Measurements from ENCODE around the gene CCDC160.
"Not testable (repeated sequence)": the region's sequence is repeated elsewhere in the genome, so short reads cannot be mapped to it uniquely, and the experiment has no call there.

CCDC160 gene

GRCh38 chrX:134236626-134237614, at the start of gene CCDC160:
TSS of gene CCDC160 (plus strand) at chrX:134237182. CDS start at chrX:134244801, 7,619 bp downstream.
- peak; percentile 26 for DNase-seq (ENCODE audit: low spot score)

GRCh38 chrX:134191281-134191680, 45.7 kb upstream of the CCDC160 start:
- no peak for DNase-seq (ENCODE audit: low spot score)

GRCh38 chrX:134194915-134195314, 42.1 kb upstream of the CCDC160 start:
- DNase-seq (ENCODE audit: low spot score) = no peak

DNA sequence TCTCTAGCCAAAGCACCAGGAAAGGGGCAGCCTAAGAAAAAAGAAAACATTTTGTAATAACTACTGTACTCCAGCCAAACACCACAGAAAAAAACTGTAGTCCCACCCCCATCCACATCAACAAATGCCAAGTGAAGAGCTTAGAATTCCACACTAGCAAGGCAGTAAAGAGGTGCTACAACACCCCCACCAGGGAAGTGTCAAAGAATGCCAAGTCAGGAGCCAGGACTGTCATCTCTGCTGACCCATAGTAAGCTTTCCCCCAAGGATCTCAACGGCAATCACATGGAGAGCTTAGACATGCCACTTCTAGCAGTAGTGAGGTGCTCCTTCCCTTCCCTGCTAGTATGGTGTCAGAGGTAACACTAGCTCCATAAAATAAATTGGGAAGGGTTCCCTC, 34.4 kb upstream of the CCDC160 start:
- DNase-seq (ENCODE audit: low spot score) = no peak

DNA sequence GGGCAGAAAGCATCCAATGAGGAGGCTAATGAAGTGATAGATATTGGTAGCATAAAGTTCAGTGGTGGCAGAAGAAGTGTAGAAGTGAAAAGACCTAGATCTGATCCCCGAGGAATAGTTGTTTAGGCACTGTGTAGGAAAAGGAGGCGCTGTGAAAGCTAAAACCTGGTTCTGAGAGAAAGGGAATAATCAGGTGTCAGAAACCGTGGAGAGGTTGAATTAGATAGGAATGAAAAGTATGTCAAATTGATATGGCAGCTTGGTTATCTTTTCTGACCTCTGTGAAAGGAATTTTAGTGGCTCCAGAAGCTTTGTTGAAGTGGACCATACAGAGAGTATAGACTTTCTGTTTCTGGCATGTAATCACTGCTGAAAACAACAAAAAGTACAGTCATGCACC, 30.8 kb upstream of the CCDC160 start:
- DNase-seq (ENCODE audit: low spot score) = no peak

GRCh38 chrX:134210465-134210864, 26.5 kb upstream of the CCDC160 start:
- no peak for DNase-seq (ENCODE audit: low spot score)

GRCh38 chrX:134235236-134235635, 1.7 kb upstream of the CCDC160 start:
- DNase-seq (ENCODE audit: low spot score) = no peak

DNA sequence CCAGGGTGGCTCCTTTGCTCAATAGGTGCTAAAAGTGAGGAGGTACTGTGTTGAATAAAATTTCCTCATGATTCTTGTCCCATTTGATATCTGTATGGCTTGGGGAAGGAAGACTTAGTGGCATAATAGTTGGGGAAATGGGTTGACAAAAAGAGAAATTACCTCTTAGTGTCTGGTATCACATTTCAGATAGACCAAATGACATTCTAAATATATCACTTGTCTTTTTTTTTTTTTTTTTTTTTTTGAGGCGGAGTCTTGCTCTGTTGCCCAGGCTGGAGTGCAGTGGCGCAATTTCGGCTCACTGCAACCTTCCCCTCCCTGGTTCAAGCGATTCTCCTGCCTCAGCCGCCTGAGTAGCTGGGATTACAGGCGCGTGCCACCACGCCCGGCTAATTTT, 1.2 kb downstream of the CCDC160 start:
- DNase-seq (ENCODE audit: low spot score) = not testable (repeated sequence)

- no peak for DNase-seq (ENCODE audit: low spot score)
Measured at GRCh38 chrX:134239016-134239415, 2.0 kb downstream of the CCDC160 start.

- DNase-seq (ENCODE audit: low spot score) = no peak
Measured at GRCh38 chrX:134240209-134240608, 3.2 kb downstream of the CCDC160 start.

DNA sequence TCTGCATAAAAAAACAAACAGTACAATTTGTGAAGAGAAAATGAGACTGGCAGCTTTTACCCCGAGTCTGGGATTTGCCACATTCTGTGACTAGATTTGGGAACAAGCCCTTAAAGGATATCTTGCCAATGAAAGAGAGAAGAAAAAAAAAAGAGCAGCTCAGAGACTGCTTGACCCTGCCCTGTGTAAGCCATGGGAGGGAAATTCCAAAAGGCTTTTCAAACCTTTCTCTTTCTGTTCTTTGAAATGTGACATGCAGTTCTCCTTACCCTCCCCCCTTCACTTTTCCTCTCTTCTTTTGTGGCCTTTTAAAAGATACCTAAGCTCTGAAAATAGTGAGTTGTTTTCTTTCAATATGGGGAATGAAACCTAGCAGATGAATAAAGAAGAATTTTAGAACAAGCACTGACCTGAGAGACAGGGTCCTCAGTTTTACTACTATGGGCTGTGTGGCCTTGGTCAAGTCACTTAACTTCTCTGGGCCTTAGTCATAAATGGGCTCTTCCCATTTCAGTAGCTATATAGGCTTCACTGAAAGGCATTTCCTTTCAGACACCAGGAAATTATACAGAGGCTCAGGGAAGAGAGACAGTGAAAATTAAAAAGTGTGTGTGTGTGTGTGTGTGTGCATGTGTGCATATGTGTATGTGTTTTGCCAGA, 5.1 kb downstream of the CCDC160 start:
- no peak for DNase-seq (ENCODE audit: low spot score)

DNA sequence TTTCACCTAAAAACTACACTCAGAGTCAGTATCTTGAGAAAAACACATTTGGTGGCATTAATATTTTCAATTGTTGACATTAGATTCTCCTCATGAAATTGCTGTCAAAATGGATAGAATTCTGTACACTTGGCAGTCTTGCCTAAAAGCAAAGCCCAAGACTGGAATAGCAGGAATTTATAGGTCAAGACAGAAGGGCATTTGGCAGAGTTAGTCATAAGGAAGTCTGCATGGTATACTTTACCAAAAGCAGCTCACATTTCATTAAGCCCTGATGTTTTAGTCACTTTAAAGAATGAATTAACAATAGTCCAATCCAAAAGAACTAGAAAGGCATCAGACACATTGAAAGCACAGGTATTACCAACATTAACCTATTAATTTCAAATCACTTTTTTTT, 7.1 kb downstream of the CCDC160 start:
- peak; percentile 3 for DNase-seq (ENCODE audit: low spot score)

DNA sequence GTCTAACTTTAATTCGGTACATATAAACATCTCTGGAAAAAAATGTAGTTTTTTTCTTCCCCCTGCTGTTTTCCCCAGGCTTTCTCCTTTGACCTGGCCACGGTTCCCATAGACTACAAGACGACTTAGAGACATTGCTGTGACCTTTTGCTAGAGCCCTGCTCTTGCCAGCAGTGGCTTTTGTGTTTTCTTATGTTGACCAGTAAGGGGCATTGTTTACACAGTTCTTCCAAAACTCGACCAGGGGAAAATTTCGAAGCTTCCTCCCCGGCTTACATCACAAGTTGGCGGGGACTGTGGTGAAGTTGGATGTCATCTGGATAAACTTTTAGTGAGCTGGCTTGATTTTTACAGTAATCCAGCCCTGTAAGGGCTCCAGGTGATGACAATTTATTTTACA, 9.3 kb downstream of the CCDC160 start:
- no peak for DNase-seq (ENCODE audit: low spot score)

GRCh38 chrX:134247492-134247891, 10.5 kb downstream of the CCDC160 start:
- DNase-seq (ENCODE audit: low spot score) = no peak

DNA sequence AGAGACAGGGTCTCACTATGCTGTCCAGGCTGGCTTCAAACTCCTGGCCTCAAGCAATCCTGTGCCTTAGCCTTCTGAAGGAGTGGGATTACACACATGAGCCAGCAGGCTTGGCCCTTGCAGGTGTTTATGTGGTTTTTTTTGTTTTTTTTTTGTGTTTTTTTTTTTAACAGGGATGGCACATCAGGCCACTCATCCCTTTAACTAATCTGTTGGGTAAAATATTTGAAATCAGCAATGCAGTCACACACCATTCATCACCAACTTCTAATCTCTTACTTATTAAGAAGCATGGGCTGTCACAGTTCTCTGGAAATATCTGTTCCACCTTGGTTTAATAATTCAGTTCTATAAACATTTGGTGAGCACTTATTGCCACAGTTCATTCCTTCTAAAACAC, 12.3 kb downstream of the CCDC160 start:
- DNase-seq (ENCODE audit: low spot score) = no peak

GRCh38 chrX:134251241-134251640, 14.3 kb downstream of the CCDC160 start:
- no peak for DNase-seq (ENCODE audit: low spot score)

DNA sequence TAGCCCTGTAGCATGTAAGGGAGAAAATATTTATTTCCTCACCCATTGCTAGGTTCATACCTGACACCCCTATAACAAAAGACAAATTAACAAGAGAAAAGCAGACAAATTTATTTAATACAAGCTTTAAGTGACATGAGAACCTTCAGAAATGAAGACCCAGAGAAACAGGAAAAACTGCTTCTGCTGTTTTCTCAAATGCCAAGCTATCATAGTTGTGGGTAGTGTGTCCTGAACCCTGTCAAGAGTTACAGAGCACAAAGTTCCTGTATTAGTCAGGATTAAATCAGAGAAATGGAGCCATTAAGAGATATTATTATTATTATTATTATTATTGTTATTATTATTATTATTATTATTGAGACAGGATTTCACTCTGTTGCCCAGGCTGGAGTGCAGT, 17.5 kb downstream of the CCDC160 start:
- no peak for DNase-seq (ENCODE audit: low spot score)

DNA sequence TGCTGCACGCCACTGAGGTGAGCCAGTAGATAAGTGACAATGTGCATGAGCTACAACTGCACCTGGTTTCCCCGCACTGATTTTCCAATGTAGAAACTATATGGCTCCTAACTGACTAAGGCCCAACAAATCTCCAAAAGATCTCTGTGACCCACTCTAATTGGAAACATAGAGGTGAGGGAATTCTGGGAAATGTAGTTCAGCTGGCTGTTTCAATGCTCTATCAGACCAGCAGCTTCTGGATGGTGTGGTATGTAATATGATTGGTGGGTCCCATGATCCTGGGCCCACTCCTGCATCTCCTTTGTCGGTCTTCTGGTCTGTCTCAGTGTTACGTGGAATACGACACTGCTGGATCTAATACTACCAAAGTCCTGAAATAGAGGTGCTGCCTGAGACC, 18.6 kb downstream of the CCDC160 start:
- no peak for DNase-seq (ENCODE audit: low spot score)

GRCh38 chrX:134256684-134257083, 19.7 kb downstream of the CCDC160 start:
- no peak for DNase-seq (ENCODE audit: low spot score)

DNA sequence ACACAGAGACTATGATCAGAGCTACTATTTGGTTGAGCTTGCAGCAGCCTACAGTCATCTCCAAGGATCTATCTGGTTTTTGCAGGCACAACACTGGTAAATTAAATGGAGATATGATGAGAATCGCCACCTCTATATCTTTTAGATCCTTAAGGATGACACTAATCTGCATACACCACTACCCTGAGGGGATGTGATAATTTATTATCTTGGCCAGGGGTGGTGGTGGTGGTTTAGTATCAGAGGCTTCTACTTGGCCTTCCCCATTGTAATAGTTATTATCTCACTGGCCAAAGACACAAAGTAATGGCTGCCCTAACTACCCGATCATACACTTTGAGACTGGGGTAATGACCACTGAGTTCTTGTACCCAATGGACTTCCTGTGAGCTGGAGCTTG, 21.2 kb downstream of the CCDC160 start:
- DNase-seq (ENCODE audit: low spot score) = no peak

- not testable (repeated sequence) for DNase-seq (ENCODE audit: low spot score)
Measured at GRCh38 chrX:134285934-134286333, 49.0 kb downstream of the CCDC160 start.

GRCh38 chrX:134287346-134287745, 50.4 kb downstream of the CCDC160 start:
- no peak for DNase-seq (ENCODE audit: low spot score)

GRCh38 chrX:134294548-134294947, 57.6 kb downstream of the CCDC160 start:
- peak; percentile 63 for DNase-seq (ENCODE audit: low spot score)

All from COLO829 (cell line).